ENCODE data around the gene HLA-F. TPM values are rescaled to one million over a fixed set of nuclear protein-coding genes. Genes with fewer than 3 reads are reported as not detected.

HLA-F gene
- total RNA-seq, 4 donors from 2014 or later, result 14.2 to 146 (median 104) TPM

DNA sequence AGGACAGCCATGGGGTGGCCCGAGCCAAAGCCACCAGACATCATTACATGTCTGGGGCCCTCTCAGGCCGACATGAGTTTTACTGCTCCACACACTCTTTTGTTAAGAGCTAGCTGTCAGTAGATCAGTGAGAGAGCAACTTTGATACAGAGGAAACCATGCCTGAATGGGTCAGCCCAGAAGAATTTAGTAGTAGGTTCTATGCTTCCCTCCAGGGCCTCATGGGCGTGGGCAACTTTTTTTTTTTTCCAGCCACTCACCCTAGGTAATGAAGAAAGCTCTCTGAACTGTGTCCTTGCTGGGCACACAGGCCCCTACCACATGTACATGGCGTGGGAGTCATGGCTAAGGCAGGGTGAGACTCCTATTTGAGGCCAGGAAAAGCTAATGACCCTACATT is 38.8 kb downstream of the HLA-F start:
- Histone ChIP-seq H3K36me3 (no peaks in the 10 kb centered on the region), H3K27me3 (no peaks in the 10 kb centered on the region), H3K4me3 (no peak overlapping the region), H3K27ac (no peak overlapping the region), H3K9me3 (no peaks in the 10 kb centered on the region), H3K4me1 (no peaks in the 10 kb centered on the region)
- no peak for TF ChIP-seq POLR2A (IDR thresholded peaks at IDR 0.05)
- TF ChIP-seq, protein P1, sequence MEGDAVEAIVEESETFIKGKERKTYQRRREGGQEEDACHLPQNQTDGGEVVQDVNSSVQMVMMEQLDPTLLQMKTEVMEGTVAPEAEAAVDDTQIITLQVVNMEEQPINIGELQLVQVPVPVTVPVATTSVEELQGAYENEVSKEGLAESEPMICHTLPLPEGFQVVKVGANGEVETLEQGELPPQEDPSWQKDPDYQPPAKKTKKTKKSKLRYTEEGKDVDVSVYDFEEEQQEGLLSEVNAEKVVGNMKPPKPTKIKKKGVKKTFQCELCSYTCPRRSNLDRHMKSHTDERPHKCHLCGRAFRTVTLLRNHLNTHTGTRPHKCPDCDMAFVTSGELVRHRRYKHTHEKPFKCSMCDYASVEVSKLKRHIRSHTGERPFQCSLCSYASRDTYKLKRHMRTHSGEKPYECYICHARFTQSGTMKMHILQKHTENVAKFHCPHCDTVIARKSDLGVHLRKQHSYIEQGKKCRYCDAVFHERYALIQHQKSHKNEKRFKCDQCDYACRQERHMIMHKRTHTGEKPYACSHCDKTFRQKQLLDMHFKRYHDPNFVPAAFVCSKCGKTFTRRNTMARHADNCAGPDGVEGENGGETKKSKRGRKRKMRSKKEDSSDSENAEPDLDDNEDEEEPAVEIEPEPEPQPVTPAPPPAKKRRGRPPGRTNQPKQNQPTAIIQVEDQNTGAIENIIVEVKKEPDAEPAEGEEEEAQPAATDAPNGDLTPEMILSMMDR (IDR thresholded peaks at IDR 0.05), result no peak
- intact Hi-C loops (cut with DNase I; ENCODE audit: low total_unique reads), result no loop called here
- DNase-seq, result no peak

DNA sequence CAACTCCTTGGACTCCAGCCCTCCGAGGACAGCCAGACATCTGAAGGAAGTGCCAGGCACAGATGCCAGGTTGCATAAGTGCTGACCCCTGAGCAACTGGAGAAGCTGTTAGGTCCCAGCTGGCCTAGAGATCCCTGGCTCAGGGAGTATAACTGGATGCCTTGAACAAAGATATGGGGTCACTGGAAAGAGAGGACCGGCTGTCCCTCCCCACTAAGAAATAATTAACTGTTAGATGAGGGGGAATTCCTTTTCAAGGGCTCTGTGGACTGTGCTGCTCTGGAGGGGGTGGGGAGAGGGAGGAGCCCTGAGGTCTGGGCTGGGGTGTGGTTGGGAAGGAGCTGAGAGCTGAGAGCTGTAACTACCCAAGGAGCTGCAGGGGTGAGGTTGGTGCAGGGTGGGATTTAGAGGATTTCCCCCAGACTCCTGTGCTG is 39.6 kb downstream of the HLA-F start:
- H3K4me3 ChIP-seq, result no peak overlapping the region
- intact Hi-C loops (cut with DNase I; ENCODE audit: low total_unique reads), result no loop called here
- no peaks in the 10 kb centered on the region for H3K27me3 ChIP-seq
- TF ChIP-seq POLR2A (IDR thresholded peaks at IDR 0.05), result no peak
- TF ChIP-seq, protein P1 (IDR thresholded peaks at IDR 0.05), result no peak
- H3K36me3 ChIP-seq, result no peaks in the 10 kb centered on the region
- H3K9me3 ChIP-seq, result no peaks in the 10 kb centered on the region
- no peak overlapping the region for H3K27ac ChIP-seq
- no peak for DNase-seq
- no peaks in the 10 kb centered on the region for H3K4me1 ChIP-seq

DNA sequence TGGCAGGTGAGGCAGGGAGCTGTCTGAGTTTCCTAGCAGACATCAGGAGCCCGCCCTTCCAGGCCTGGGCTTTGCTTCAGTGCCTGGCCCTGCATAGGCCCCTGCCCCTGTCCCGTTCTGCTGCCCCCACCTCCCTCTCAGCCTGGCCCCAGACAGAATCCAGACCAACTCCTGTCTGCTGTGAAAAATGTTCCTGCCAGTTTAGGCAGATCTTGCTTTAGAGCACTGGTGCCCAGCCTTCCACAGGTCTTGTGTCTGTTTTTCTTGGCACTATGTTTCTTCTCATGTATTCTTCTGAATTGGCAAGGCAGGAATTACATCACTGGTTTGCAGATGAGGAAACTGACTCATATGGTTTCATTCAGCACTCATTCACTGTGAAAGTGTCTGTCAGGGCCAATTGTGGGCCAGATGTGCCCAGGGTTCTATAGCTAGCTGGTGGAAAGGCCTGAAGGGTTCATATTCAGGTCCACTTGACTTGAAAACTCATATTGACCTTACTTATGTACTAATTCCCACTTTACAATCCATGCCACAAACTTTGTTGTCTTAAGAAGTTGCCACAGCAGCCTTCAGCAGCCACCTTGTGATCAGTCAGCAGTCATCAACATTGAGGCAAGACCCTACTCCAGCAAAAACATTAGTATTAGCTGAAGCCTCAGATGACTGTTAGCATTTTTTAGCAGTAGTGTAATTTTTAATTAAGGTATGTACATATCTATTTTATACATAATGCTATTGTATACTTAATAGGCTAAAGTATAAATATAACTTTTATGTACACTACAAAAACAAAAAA is 40.5 kb downstream of the HLA-F start:
- intact Hi-C loops (cut with DNase I; ENCODE audit: low total_unique reads), result no loop called here
- Histone ChIP-seq H3K27ac (no peak overlapping the region), H3K4me3 (no peak overlapping the region)

DNA sequence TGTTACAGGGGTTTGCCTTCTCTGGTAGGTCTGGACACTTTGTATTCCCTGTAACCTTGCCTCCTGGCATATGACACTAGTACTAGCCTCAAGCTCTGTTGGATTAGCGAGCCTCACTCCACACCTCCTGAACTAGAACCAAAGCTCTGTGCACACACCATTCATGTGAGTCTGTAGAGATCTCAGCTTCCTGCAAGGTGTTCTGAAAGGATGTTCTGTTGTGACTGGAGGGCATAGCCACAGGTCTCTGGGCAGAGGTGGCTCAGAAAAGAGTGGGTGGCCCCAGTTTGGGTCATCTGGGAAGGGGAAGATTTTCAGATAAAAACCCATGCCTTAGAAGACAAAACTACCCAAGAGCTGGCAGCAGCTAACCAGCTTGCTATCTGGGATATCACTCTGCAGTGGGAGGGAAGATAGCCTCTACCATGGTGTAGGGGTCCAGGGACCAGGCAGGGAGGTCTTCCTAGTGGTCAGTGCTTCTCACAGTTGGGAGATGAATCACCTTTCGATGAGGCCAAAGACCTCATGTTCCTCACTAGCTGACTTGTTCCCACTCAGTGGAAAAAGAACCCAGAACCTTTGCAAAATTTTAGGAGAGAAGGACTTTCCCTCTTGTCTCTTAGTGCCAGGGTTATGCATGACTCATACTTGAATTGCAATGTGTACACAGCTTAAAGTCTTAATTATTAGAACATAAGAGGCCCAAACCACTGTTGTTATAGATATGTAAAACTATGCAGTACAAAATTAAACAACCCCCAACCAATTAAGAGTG is 41.4 kb downstream of the HLA-F start:
- no peak for DNase-seq
- Histone ChIP-seq H3K27ac (no peak overlapping the region), H3K4me3 (no peak overlapping the region), H3K9me3 (no peaks in the 10 kb centered on the region), H3K27me3 (no peaks in the 10 kb centered on the region), H3K36me3 (no peaks in the 10 kb centered on the region), H3K4me1 (no peaks in the 10 kb centered on the region)
- intact Hi-C loops (cut with DNase I; ENCODE audit: low total_unique reads), result no loop called here
- TF ChIP-seq POLR2A (IDR thresholded peaks at IDR 0.05), result no peak
- TF ChIP-seq, protein P1 (IDR thresholded peaks at IDR 0.05), result no peak

More for the DNA sequence above, 40.5 kb downstream of the HLA-F start:
- no peaks in the 10 kb centered on the region for H3K36me3 ChIP-seq
- H3K27me3 ChIP-seq, result no peaks in the 10 kb centered on the region
- H3K4me1 ChIP-seq, result no peaks in the 10 kb centered on the region
- H3K9me3 ChIP-seq, result no peaks in the 10 kb centered on the region
- DNase-seq, result no peak
- TF ChIP-seq POLR2A (IDR thresholded peaks at IDR 0.05), result no peak
- TF ChIP-seq, protein P1 (IDR thresholded peaks at IDR 0.05), result no peak

DNA sequence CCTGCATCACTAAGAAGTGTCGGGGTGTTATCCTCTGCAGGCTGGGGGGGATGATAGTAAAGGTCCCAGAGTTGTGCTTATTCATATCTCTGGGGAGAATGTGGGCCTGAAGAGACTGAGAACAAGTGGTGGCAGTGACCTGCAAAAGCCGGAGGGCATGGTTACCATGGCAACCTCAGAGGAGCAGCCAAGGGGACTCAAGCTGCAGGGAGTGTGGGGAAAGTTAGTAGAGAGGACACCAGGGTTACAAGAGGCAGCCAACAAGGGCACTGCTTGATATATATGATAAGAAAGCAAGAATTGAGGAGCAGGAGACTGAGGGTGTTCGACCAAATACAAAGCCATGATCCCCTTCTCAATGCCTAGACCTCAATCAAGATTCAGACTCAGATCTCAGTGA is 46.1 kb downstream of the HLA-F start:
- Histone ChIP-seq H3K27ac (no peak overlapping the region), H3K27me3 (no peaks in the 10 kb centered on the region), H3K9me3 (no peaks in the 10 kb centered on the region), H3K36me3 (no peaks in the 10 kb centered on the region), H3K4me3 (no peak overlapping the region), H3K4me1 (no peaks in the 10 kb centered on the region)
- TF ChIP-seq, protein P1 (IDR thresholded peaks at IDR 0.05), result no peak
- TF ChIP-seq POLR2A (IDR thresholded peaks at IDR 0.05), result no peak
- DNase-seq, result no peak
- intact Hi-C loops (cut with DNase I; ENCODE audit: low total_unique reads), result no loop called here

Data from uterus (tissue), 4 donors.